Endothelial cell of umbilical vein (primary cell): ENCODE data around the gene LSP1. TPM values are rescaled to one million over a fixed set of nuclear protein-coding genes. Genes with fewer than 3 reads are reported as not detected.

ENCODE experiments used
- BruUV-seq: library from RNA; stranded (reverse); fragments of 400-500 nt; replicated peaks from 2 replicates; lab custom pipeline; 2021; lab: Mats Ljungman, UMichigan
- CTCF ChIA-PET: fragments of 300-600, 350-600 bp; sonication (Branson Sonifier 250); formaldehyde crosslinking; loops from one replicate; lab custom pipeline; 2021; ENCODE audit warnings: antibody characterized with exemption, inconsistent platforms; lab: Charles Lee
- POLR2A ChIA-PET: fragments of 300-600, 350-600 bp; sonication (Branson Sonifier 250); formaldehyde crosslinking; loops from one replicate; lab custom pipeline; 2021; ENCODE audit warnings: antibody characterized with exemption, inconsistent platforms; lab: Charles Lee
- DNase-seq: peaks from one replicate; pipeline ENCODE4 v3.0.0-alpha.2; 2011; ENCODE audit warnings: low read depth, low spot score
- FAIRE-seq: peaks from 2 replicates; lab custom pipeline; 2011; peaks lifted over from hg19 to GRCh38; lab: Jason Lieb, UNC
- H2AFZ ChIP-seq: 2 replicates; pipeline ENCODE4 v1.6.0; 2012; ENCODE audit warnings: low read depth, low read length, control low read depth, inconsistent platforms
- H3K27ac ChIP-seq: 2 replicates; pipeline ENCODE4 v1.5.1; 2011; ENCODE audit warnings: low read depth, mild to moderate bottlenecking, control low read depth, low read length, moderate library complexity; ENCODE audit not compliant: insufficient read depth
- H3K27me3 ChIP-seq, 2 experiments: 2 replicates each; pipeline versions ENCODE4 v1.6.0 to v1.6.1; 2011; ENCODE audit warnings: low read length in 2 of 2, mixed read lengths in 1 of 2; ENCODE audit not compliant: control insufficient read depth in 2 of 2, insufficient read depth in 2 of 2
- H3K36me3 ChIP-seq, 2 experiments: 2 replicates in 1 of 2; 3 replicates in 1 of 2; pipeline ENCODE4 v1.5.1; 2011; ENCODE audit warnings: low read length in 2 of 2, mild to moderate bottlenecking in 1 of 2, moderate library complexity in 1 of 2; ENCODE audit not compliant: control insufficient read depth in 2 of 2, insufficient read depth in 2 of 2; ENCODE audit errors: extremely low read depth in 1 of 2
- H3K4me1 ChIP-seq: 3 replicates; pipeline ENCODE4 v1.5.1; 2011; ENCODE audit warnings: mild to moderate bottlenecking, low read length; ENCODE audit not compliant: control insufficient read depth, insufficient read depth; ENCODE audit errors: extremely low read depth
- H3K4me2 ChIP-seq: 2 replicates; pipeline ENCODE4 v1.6.1; 2011; ENCODE audit warnings: low read length, control low read depth, mixed read lengths; ENCODE audit not compliant: insufficient read depth
- H3K4me3 ChIP-seq, 3 experiments: fragments of 200-600 bp in 1 of 3; sonication (generic), shearing (Covaris generic) in 1 of 3; replicated peaks in 1 of 3; 2 replicates each; pipeline ENCODE4 v1.5.1; 2011 to 2016; ENCODE audit warnings: control low read depth in 3 of 3, low read length in 3 of 3, mild to moderate bottlenecking in 2 of 3, inconsistent platforms in 1 of 3, low read depth in 1 of 3, moderate library complexity in 1 of 3; ENCODE audit not compliant: insufficient read depth in 1 of 3
- H3K79me2 ChIP-seq: 2 replicates; pipeline ENCODE4 v1.6.0; 2012; ENCODE audit warnings: low read length, inconsistent platforms; ENCODE audit not compliant: control insufficient read depth, insufficient read depth
- H3K9ac ChIP-seq: replicated peaks from 2 replicates; pipeline ENCODE3; 2011; ENCODE audit warnings: low read length, control low read depth; ENCODE audit not compliant: insufficient read depth; ENCODE audit errors: extremely low read depth
- H3K9me1 ChIP-seq: replicated peaks from 3 replicates; pipeline ENCODE4 v1.6.0; 2011; ENCODE audit warnings: mild to moderate bottlenecking, low read length; ENCODE audit not compliant: control insufficient read depth, insufficient read depth; ENCODE audit errors: extremely low read depth
- H3K9me3 ChIP-seq: replicated peaks from 2 replicates; pipeline ENCODE4 v1.5.1; 2012; ENCODE audit warnings: low read length, inconsistent platforms; ENCODE audit not compliant: control insufficient read depth, insufficient read depth
- H4K20me1 ChIP-seq: replicated peaks from 2 replicates; pipeline ENCODE3; 2011; ENCODE audit warnings: mild to moderate bottlenecking, low read length; ENCODE audit not compliant: control insufficient read depth, insufficient read depth; ENCODE audit errors: extremely low read depth
- CTCF ChIP-seq, 2 donors: IDR thresholded peaks; 1 replicate in 1 of 2; 2 replicates in 1 of 2; pipeline ENCODE4 v1.5.1; 2011; ENCODE audit warnings: low read length in 2 of 2, mild to moderate bottlenecking in 2 of 2, moderate library complexity in 2 of 2, control low read depth in 1 of 2, inconsistent platforms in 1 of 2, low read depth in 1 of 2; ENCODE audit not compliant: insufficient read depth in 1 of 2; ENCODE audit errors: extremely low read depth in 1 of 2
- EZH2 ChIP-seq: IDR thresholded peaks from 2 replicates; pipeline ENCODE4 v1.6.1; 2012; ENCODE audit warnings: borderline replicate concordance, low read depth, mild to moderate bottlenecking, moderate library complexity, low read length, inconsistent platforms; ENCODE audit not compliant: severe bottlenecking
- FOS ChIP-seq: IDR thresholded peaks from 2 replicates; pipeline ENCODE4 v1.6.1; 2011; ENCODE audit warnings: mild to moderate bottlenecking, low read length, moderate library complexity, borderline replicate concordance; ENCODE audit not compliant: insufficient read depth
- GATA2 ChIP-seq: IDR thresholded peaks from 2 replicates; pipeline ENCODE4 v1.7.0; 2011; ENCODE audit warnings: low read depth, mild to moderate bottlenecking, moderate library complexity, mixed read lengths, low read length; ENCODE audit not compliant: insufficient read length, insufficient read depth
- JUN ChIP-seq: IDR thresholded peaks from 2 replicates; pipeline ENCODE4 v1.6.1; 2011; ENCODE audit warnings: borderline replicate concordance, low read depth; ENCODE audit not compliant: insufficient read length, insufficient read depth
- MAX ChIP-seq: IDR thresholded peaks from 2 replicates; pipeline ENCODE4 v1.6.1; 2011; ENCODE audit not compliant: insufficient read depth, insufficient read length
- MYC ChIP-seq: IDR thresholded peaks from one replicate; pipeline ENCODE4 v1.6.1; 2011; ENCODE audit warnings: mild to moderate bottlenecking, low read depth, low read length
- POLR2A ChIP-seq: IDR thresholded peaks from 2 replicates; pipeline ENCODE4 v1.6.1; 2012; ENCODE audit warnings: low read depth, mild to moderate bottlenecking, control low read depth, low read length
- POLR2AphosphoS5 ChIP-seq: IDR thresholded peaks from 2 replicates; pipeline ENCODE4 v1.6.1; 2012; ENCODE audit warnings: low read depth, mild to moderate bottlenecking, control low read depth, low read length, moderate library complexity; ENCODE audit not compliant: insufficient read depth
- dilution Hi-C: fragments of 300-500 bp; cut with MboI; formaldehyde crosslinking; loops from one replicate; pipeline ENCODE4 v1.15.0; 2019; ENCODE audit warnings: low sequenced_read_pairs; ENCODE audit not compliant: extremely low pct_ligation_motif_present
- intact Hi-C: fragments of 100-400 bp; cut with micrococcal nuclease; formaldehyde crosslinking; loops from one replicate; pipeline ENCODE4 v1.10.0; 2022
- polyA plus RNA-seq, 4 experiments: library from polyadenylated mRNA; depleted of rRNA in 3 of 4; stranded (reverse) in 3 of 4; unstranded in 1 of 4; fragments of >200 nt; gene quantifications; 2 replicates each; pipeline versions ENCODE4 v1.2.1 to v1.2.3, GENCODE V29; 2011 to 2012; ENCODE audit warnings: missing spikeins in 1 of 4
- total RNA-seq: library from RNA; stranded (reverse); gene quantifications from 2 replicates; pipeline ENCODE4 v1.2.3, GENCODE V29; 2021

The LSP1 gene
- total and polyA plus RNA-seq, 2 donors (not counting 3 experiments of a cell fraction or from before 2014, with no cell fraction given) = not detected

DNA sequence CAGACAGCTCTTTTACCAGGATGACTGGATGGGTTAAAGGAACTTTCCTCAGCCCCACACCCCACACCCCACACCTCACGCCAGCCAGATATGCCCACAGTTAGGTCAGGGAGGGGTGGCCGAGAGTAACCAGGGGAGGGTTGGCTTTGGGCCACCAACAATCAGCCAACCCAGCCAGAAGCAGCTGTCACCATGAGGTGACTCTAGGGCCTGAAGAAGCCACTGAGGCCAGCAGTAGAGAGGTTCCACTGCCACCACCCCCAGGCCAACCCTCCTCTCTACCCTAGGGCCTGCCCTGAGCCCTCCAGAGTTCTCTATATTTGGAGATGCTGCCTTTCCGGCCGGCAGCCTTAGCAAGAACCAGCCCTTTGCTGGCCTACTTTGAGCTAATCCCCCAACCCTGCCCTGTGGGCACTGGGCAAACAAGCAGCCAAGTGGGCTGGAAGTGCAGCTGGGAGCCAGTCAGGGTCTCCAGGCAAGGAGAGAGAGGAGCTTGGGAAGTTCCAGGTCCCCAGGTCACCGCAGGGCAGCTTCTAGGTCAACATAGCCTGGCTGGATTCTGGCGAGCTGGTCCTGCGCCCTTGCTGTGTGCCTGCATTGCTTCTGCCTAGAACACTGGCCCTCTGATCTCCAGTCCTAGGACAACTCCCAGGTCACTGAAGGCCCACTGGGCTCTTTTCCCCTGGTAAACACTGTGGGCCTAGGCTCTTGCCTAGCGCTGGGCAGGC is 30.1 kb upstream of the LSP1 start:
- Histone ChIP-seq H4K20me1 (no peaks in the 10 kb centered on the region), H3K79me2 (no peaks in the 10 kb centered on the region), H3K4me2 (no peak overlapping the region), H3K4me3 (no peak overlapping the region), H2AFZ (no peak overlapping the region), H3K4me1 (peaks cover 3% of the 10 kb centered on the region), H3K9me1 (no peaks in the 10 kb centered on the region), H3K9me3 (no peaks in the 10 kb centered on the region), H3K9ac (no peak overlapping the region), H3K36me3 (no peaks in the 10 kb centered on the region), H3K27ac (no peak overlapping the region), H3K27me3 (no peaks in the 10 kb centered on the region)
- no TSS peak for BruUV-seq
- FAIRE-seq (no peak), DNase-seq (no peak)
- TF ChIP-seq MYC = no peak
- TF ChIP-seq FOS = no peak
- no peak for TF ChIP-seq CTCF (IDR thresholded peaks at IDR 0.05; ENCODE audit: extremely low read depth in 1 of 2, insufficient read depth in 1 of 2, low read depth in 1 of 2, low read length in 2 of 2)
- TF ChIP-seq JUN = no peak
- TF ChIP-seq GATA2 = no peak
- no peak for TF ChIP-seq POLR2AphosphoS5
- TF ChIP-seq EZH2 = no peak
- TF ChIP-seq MAX = no peak
- no peak for TF ChIP-seq POLR2A
- intact Hi-C loops = no loop called here
- CTCF ChIA-PET = interaction anchor here (1.7 to 2.0 kb wide), 3 partner anchors 10 to 170 kb away, joined by 7 to 15 read pairs (median 8); no protein-coding TSS in a partner anchor
- POLR2A ChIA-PET = no interaction called here
- dilution Hi-C loops = no loop called here
